ENCODE data around the gene MTRR. TPM values are rescaled to one million over a fixed set of nuclear protein-coding genes. Genes with fewer than 3 reads are reported as not detected.
A peak's percentile ranks its signal among the peaks of the same experiment; 100 is the strongest.

The MTRR gene
- polyA plus RNA-seq (2012; rRNA removed): 18.4 and 23.5 TPM in 2 replicates
- polyA plus RNA-seq (2012; cell fraction: cytosol; rRNA removed): 17.6 and 18.2 TPM in 2 replicates
- 49.1 and 69.3 TPM in 2 replicates for polyA plus RNA-seq (2012; cell fraction: nucleus; rRNA removed)

- TF ChIP-seq, protein P1, sequence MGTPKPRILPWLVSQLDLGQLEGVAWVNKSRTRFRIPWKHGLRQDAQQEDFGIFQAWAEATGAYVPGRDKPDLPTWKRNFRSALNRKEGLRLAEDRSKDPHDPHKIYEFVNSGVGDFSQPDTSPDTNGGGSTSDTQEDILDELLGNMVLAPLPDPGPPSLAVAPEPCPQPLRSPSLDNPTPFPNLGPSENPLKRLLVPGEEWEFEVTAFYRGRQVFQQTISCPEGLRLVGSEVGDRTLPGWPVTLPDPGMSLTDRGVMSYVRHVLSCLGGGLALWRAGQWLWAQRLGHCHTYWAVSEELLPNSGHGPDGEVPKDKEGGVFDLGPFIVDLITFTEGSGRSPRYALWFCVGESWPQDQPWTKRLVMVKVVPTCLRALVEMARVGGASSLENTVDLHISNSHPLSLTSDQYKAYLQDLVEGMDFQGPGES (IDR thresholded peaks at IDR 0.05; ENCODE audit: low read depth, low read length): peak; percentile 60
- peak; percentile 79; the same call in 1 of the 2 replicates for TF ChIP-seq SIN3A (IDR thresholded peaks at IDR 0.05; ENCODE audit: borderline replicate concordance, low read depth, low read length)
- TF ChIP-seq NRF1 (IDR thresholded peaks at IDR 0.05; ENCODE audit: low read depth, low read length): peak; percentile 61
- TF ChIP-seq CTCF (IDR thresholded peaks at IDR 0.05): no peak
- TF ChIP-seq FOXJ3 (CRISPR knock-in tag; IDR thresholded peaks at IDR 0.05): no peak
- peak; percentile 77 for TF ChIP-seq CHD2 (IDR thresholded peaks at IDR 0.05; ENCODE audit: low read length, partially characterized antibody)
- TF ChIP-seq, protein P2, sequence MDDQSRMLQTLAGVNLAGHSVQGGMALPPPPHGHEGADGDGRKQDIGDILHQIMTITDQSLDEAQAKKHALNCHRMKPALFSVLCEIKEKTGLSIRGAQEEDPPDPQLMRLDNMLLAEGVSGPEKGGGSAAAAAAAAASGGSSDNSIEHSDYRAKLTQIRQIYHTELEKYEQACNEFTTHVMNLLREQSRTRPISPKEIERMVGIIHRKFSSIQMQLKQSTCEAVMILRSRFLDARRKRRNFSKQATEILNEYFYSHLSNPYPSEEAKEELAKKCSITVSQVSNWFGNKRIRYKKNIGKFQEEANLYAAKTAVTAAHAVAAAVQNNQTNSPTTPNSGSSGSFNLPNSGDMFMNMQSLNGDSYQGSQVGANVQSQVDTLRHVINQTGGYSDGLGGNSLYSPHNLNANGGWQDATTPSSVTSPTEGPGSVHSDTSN (IDR thresholded peaks at IDR 0.05): no peak
- TF ChIP-seq ELF1 (IDR thresholded peaks at IDR 0.05): peak; percentile 79
- TF ChIP-seq, protein P3, sequence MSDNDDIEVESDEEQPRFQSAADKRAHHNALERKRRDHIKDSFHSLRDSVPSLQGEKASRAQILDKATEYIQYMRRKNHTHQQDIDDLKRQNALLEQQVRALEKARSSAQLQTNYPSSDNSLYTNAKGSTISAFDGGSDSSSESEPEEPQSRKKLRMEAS (IDR thresholded peaks at IDR 0.05; ENCODE audit: low read depth): peak; percentile 73; the same call in 1 of the 2 replicates
- TF ChIP-seq YY1 (IDR thresholded peaks at IDR 0.05; ENCODE audit: low read depth): no peak
- peak; percentile 70; the same call in 1 of the 2 replicates for TF ChIP-seq TAF1 (IDR thresholded peaks at IDR 0.05; ENCODE audit: borderline replicate concordance, low read depth, low read length)
- peak; percentile 96 for TF ChIP-seq MXI1 (IDR thresholded peaks at IDR 0.05; ENCODE audit: low read depth, low read length)
- peak; percentile 78 for TF ChIP-seq POLR2AphosphoS5 (IDR thresholded peaks at IDR 0.05; ENCODE audit: low read depth, low read length)
- TF ChIP-seq GABPA (IDR thresholded peaks at IDR 0.05; ENCODE audit: low read depth): peak; percentile 51
- peak; percentile 76; the same call in 1 of the 2 replicates for TF ChIP-seq RFX5 (IDR thresholded peaks at IDR 0.05; ENCODE audit: low read length)
- Histone ChIP-seq H3K79me2 (ENCODE audit: insufficient read depth) (peaks cover 86% of the 10 kb centered on the region), H3K9ac (peak within 1 kb of the TSS; percentile 79), H3K27ac (ENCODE audit: low read depth in 2 of 2, low read length in 1 of 2) (peak within 1 kb of the TSS; percentile 47 to 55; a peak in 2 of 4 replicates), H3K36me3 (replicated peaks in 1 of 2; ENCODE audit: control insufficient read depth in 1 of 2, insufficient read depth in 2 of 2, low read length in 1 of 2) (peaks cover 22 to 47% of the 10 kb centered on the region in 2 experiments), H2AFZ (ENCODE audit: low read depth) (peak within 1 kb of the TSS; percentile 89), H3K4me1 (ENCODE audit: control insufficient read depth in 1 of 2, insufficient read depth in 2 of 2, low read depth in 1 of 2, low read length in 1 of 2) (peaks cover 0 to 12% of the 10 kb centered on the region in 2 experiments; a peak in 2 of 4 replicates), H3K9me3 (no peaks in the 10 kb centered on the region), H3K27me3 (ENCODE audit: insufficient read depth) (no peaks in the 10 kb centered on the region), H3F3A (replicated peaks; ENCODE audit: insufficient read depth) (no peaks in the 10 kb centered on the region), H3K9me2 (no peaks in the 10 kb centered on the region), H4K20me1 (ENCODE audit: insufficient read depth) (peaks cover 20% of the 10 kb centered on the region), H3K4me3 (ENCODE audit: low read depth in 2 of 2, low read length in 1 of 2) (peak within 1 kb of the TSS; percentile 84 to 96), H3K4me2 (peak within 1 kb of the TSS; percentile 82)
- ChIA-PET CTCF (interaction anchor here (0.6 to 5.3 kb wide), 6 partner anchors 9 to 1124 kb away, joined by 3 to 34 read pairs (median 4); no protein-coding TSS in a partner anchor), POLR2A (interaction anchor here (0.7 kb wide), 1 partner anchor 62 kb away, joined by 3 read pairs; no protein-coding TSS in a partner anchor)
- DNase-seq: peak; percentile 97
- 3% methylated on average over 13 of the region's 83 CpGs for WGBS (ENCODE audit: low lambda C conversion rate)
Measured at GRCh38 chr5:7868773-7869473, at the start of gene MTRR, which contains the start of gene FASTKD3. Gene MTRR, plus strand, starts transcription at chr5:7869148. Its CDS starts 1,647 bp downstream, at chr5:7870795. Gene FASTKD3, minus strand, starts transcription at chr5:7869031. Its CDS starts 948 bp downstream, at chr5:7868083.
